Suprapubic skin (tissue), 4 donors: ENCODE data around the gene MIPOL1. TPM values are rescaled to one million over a fixed set of nuclear protein-coding genes. Genes with fewer than 3 reads are reported as not detected.
"Not testable (repeated sequence)": the region's sequence is repeated elsewhere in the genome, so short reads cannot be mapped to it uniquely, and the experiment has no call there.

ENCODE experiments used
- DNase-seq, 2 donors: peaks; one replicate each; pipeline ENCODE4 v3.0.0-alpha.2; 2019; ENCODE audit warnings: low spot score in 2 of 2
- H3K27ac ChIP-seq: fragments of 200-600 bp; sonication (generic); one replicate; pipeline ENCODE4 v1.5.1; 2019
- H3K27me3 ChIP-seq: fragments of 200-600 bp; sonication (generic); one replicate; pipeline ENCODE4 v1.5.1; 2019
- H3K36me3 ChIP-seq: fragments of 200-600 bp; sonication (generic); one replicate; pipeline ENCODE4 v1.5.1; 2019
- H3K4me1 ChIP-seq: fragments of 200-600 bp; sonication (generic); one replicate; pipeline ENCODE4 v1.5.1; 2019
- H3K4me3 ChIP-seq: fragments of 200-600 bp; sonication (generic); one replicate; pipeline ENCODE4 v1.5.1; 2019; ENCODE audit warnings: mild to moderate bottlenecking
- H3K9me3 ChIP-seq: fragments of 200-600 bp; sonication (generic); one replicate; pipeline ENCODE4 v1.5.1; 2019
- EP300 ChIP-seq: sonication (generic); formaldehyde crosslinking; IDR thresholded peaks from one replicate; pipeline ENCODE4 v1.6.1; 2017; ENCODE audit warnings: antibody characterized with exemption
- POLR2A ChIP-seq, 2 donors: fragments of 450-650 bp; IDR thresholded peaks; one replicate each; pipeline ENCODE4 v1.6.1; 2017; ENCODE audit warnings: antibody characterized with exemption in 2 of 2, mild to moderate bottlenecking in 2 of 2, moderate library complexity in 2 of 2
- POLR2AphosphoS5 ChIP-seq, 3 donors: sonication (generic); formaldehyde crosslinking; IDR thresholded peaks; one replicate each; pipeline ENCODE4 v1.6.1; 2017; ENCODE audit warnings: antibody characterized with exemption in 3 of 3
- WGBS: methylation state at CpG from one replicate; pipeline ENCODE4 v1.1.5; 2018; 5-methylcytosine and 5-hydroxymethylcytosine counted together
- total RNA-seq, 4 donors: library from RNA; depleted of rRNA; stranded (reverse); fragments of >200 nt; gene quantifications; one replicate each; pipeline ENCODE4 v1.1.0, GENCODE V29; 2016
- TF ChIP-seq, protein P1 (sequence below), 2 donors: fragments of 200-600 bp in 1 of 2; fragments of 450-650 bp in 1 of 2; sonication (generic) in 1 of 2; IDR thresholded peaks; one replicate each; pipeline ENCODE4 v1.5.1; 2016 to 2019; ENCODE audit warnings: antibody characterized with exemption in 2 of 2, mild to moderate bottlenecking in 1 of 2, moderate library complexity in 1 of 2

The MIPOL1 gene
- total RNA-seq, 4 donors from 2014 or later = 3.5 to 12.7 (median 7.6) TPM

DNA sequence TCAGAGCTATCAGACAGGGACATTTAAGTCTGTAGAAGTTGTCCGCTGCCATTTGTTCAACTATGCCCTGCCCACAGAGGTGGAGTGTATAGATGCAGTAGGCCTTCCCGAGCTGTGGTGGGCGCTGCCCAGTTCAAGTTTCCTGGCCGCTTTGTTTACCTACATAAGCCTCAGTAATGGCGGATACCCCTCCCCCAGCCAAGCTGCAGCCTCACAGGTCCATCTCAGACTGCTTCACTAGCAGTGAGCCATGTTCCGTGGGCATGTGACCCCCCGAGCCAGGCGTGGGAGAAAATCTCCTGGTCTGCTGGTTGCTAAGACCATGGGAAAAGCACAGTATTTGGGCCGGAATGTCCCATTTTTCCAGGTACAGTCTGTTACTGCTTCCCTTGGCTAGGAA, 165.9 kb downstream of the MIPOL1 start:
- Histone ChIP-seq H3K4me3 (no peak overlapping the region), H3K27ac (no peak overlapping the region), H3K9me3 (peaks cover 11% of the 10 kb centered on the region), H3K27me3 (no peaks in the 10 kb centered on the region), H3K4me1 (no peaks in the 10 kb centered on the region), H3K36me3 (no peaks in the 10 kb centered on the region)
- 94% methylated on average over 9 of the region's 9 CpGs for WGBS
- TF ChIP-seq, protein P1, sequence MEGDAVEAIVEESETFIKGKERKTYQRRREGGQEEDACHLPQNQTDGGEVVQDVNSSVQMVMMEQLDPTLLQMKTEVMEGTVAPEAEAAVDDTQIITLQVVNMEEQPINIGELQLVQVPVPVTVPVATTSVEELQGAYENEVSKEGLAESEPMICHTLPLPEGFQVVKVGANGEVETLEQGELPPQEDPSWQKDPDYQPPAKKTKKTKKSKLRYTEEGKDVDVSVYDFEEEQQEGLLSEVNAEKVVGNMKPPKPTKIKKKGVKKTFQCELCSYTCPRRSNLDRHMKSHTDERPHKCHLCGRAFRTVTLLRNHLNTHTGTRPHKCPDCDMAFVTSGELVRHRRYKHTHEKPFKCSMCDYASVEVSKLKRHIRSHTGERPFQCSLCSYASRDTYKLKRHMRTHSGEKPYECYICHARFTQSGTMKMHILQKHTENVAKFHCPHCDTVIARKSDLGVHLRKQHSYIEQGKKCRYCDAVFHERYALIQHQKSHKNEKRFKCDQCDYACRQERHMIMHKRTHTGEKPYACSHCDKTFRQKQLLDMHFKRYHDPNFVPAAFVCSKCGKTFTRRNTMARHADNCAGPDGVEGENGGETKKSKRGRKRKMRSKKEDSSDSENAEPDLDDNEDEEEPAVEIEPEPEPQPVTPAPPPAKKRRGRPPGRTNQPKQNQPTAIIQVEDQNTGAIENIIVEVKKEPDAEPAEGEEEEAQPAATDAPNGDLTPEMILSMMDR (IDR thresholded peaks at IDR 0.05) = no peak
- TF ChIP-seq POLR2A (IDR thresholded peaks at IDR 0.05) (no peak), EP300 (no peak), POLR2AphosphoS5 (IDR thresholded peaks at IDR 0.05) (no peak)
- no peak for DNase-seq

DNA sequence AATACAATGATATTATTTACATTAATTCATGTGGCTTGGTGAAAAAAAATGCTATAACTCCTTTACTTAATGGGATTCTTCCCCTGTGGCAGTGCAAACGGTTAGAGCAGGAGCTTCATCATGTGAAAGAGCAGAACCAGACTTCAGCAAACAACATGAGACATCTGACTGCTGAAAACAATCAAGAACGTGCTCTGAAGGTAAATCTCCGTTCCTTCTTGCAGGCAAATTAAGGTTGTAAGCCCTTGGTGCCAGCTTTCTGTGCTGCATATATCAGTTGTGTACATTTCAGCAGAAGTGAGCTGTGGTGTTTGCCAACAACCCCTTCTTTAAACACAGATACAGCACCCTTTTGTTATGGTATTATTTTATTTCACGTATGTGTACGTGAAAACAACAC, 171.7 kb downstream of the MIPOL1 start:
- Histone ChIP-seq H3K4me3 (no peak overlapping the region), H3K9me3 (peaks cover 4% of the 10 kb centered on the region), H3K36me3 (no peaks in the 10 kb centered on the region), H3K27ac (no peak overlapping the region), H3K4me1 (no peaks in the 10 kb centered on the region), H3K27me3 (no peaks in the 10 kb centered on the region)
- TF ChIP-seq POLR2AphosphoS5 (IDR thresholded peaks at IDR 0.05) (no peak), POLR2A (IDR thresholded peaks at IDR 0.05) (no peak), EP300 (no peak)
- TF ChIP-seq, protein P1 (IDR thresholded peaks at IDR 0.05) = no peak
- DNase-seq = no peak
- 60% methylated on average over 5 of the region's 5 CpGs for WGBS

DNA sequence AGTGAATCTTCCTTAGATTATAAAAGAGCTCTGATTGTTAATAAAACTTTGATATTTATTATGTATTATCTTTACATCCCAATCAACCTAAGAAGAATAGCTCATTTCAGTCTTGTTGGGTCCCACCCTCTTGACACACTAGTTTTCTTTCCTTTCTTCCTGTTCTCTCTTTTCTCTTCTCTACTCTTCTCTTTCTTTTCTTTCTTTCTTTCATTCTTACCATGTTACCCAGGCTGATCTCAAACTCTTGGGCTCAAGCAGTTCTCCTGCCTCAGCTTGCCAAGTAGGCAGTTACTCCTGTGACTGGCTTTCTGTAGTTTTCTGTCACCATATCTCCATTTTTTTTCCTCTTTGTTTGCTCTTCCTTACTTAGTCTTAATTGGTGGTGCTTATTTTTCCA, 177.8 kb downstream of the MIPOL1 start:
- DNase-seq = no peak
- Histone ChIP-seq H3K9me3 (no peaks in the 10 kb centered on the region), H3K36me3 (no peaks in the 10 kb centered on the region)

DNA sequence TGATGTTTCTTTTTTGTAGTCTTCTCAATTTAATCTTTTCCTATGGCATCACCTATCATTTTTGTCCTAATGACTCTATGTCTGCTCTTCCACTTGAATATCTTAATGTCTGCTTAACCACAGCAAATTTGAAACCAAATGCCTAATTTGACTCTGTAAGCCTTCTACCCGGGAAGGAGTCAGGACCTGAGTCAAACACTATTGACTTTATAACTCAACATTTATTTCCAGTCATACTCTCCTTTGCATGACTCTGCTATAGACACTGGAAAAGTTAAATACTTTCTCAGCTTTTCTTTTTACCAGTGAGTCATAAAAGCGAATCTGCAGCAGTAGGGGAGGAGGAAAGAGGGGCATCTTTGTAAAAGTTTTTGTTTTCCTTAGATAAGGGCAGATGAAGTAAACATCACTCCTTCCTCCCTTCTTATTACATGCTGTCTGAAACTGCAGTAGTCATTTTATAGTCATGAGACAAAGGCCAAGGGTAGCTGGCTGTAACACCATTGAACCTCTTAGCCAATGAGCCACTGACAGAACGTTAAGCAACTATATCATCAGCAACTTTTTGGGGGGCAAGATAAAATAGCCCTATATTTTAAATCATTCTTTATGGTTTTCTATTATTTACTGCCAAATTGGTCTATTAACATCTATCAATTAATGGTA, 179.3 kb downstream of the MIPOL1 start:
- no peaks in the 10 kb centered on the region for H3K4me1 ChIP-seq
- no peaks in the 10 kb centered on the region for H3K27me3 ChIP-seq
- no peak overlapping the region for H3K27ac ChIP-seq
- DNase-seq = no peak
- TF ChIP-seq POLR2AphosphoS5 (IDR thresholded peaks at IDR 0.05) = no peak
- TF ChIP-seq, protein P1 (IDR thresholded peaks at IDR 0.05) = no peak
- no peak for TF ChIP-seq EP300
- TF ChIP-seq POLR2A (IDR thresholded peaks at IDR 0.05) = no peak
- H3K36me3 ChIP-seq = no peaks in the 10 kb centered on the region
- H3K9me3 ChIP-seq = no peaks in the 10 kb centered on the region
- no peak overlapping the region for H3K4me3 ChIP-seq
- 87% methylated on average over 3 of the region's 3 CpGs for WGBS

More for the DNA sequence above, 177.8 kb downstream of the MIPOL1 start:
- TF ChIP-seq EP300 (no peak), POLR2AphosphoS5 (IDR thresholded peaks at IDR 0.05) (no peak), POLR2A (IDR thresholded peaks at IDR 0.05) (no peak)
- TF ChIP-seq, protein P1 (IDR thresholded peaks at IDR 0.05) = no peak
- no peak overlapping the region for H3K27ac ChIP-seq
- H3K4me3 ChIP-seq = no peak overlapping the region
- H3K27me3 ChIP-seq = no peaks in the 10 kb centered on the region
- no peaks in the 10 kb centered on the region for H3K4me1 ChIP-seq

DNA sequence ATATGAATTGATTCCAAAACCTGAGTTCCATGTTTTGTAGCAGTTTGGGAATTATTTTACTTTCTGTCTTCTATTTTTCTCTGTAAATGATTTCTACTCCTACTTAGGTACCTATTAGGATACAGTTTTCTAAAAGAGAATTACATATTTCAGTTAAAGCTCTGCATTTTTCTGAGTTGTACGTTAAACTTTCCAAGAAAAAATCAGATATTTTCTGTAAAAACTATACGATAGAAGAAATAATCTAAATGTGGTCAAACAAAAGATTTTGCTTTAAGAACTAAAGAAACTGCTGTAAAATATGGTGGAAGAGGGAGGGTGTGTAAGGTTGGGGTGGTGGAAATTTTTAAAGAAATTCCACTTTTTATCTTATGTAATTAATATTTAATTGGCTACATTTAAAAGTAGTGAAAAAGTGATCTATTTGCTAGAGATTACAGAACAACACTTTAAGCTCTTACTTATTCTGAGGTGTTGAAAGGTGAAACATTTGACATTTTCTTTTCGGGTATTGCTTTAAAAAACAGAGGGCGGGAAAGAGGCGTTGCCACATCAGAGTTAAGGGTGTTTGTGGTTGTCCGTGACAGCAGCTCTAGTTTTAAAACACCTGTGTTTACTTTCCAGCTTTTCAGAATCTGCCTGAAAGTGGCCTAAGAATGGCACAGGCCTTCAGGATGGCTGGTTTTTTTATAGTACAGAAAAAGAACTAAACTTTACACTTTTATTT, 187.3 kb downstream of the MIPOL1 start:
- Histone ChIP-seq H3K4me1 (no peaks in the 10 kb centered on the region), H3K9me3 (no peaks in the 10 kb centered on the region), H3K36me3 (no peaks in the 10 kb centered on the region), H3K27me3 (no peaks in the 10 kb centered on the region), H3K4me3 (no peak overlapping the region), H3K27ac (no peak overlapping the region)
- no peak for DNase-seq
- TF ChIP-seq POLR2A (IDR thresholded peaks at IDR 0.05) = no peak
- TF ChIP-seq EP300 = no peak
- WGBS = 76% methylated on average over 6 of the region's 6 CpGs

DNA sequence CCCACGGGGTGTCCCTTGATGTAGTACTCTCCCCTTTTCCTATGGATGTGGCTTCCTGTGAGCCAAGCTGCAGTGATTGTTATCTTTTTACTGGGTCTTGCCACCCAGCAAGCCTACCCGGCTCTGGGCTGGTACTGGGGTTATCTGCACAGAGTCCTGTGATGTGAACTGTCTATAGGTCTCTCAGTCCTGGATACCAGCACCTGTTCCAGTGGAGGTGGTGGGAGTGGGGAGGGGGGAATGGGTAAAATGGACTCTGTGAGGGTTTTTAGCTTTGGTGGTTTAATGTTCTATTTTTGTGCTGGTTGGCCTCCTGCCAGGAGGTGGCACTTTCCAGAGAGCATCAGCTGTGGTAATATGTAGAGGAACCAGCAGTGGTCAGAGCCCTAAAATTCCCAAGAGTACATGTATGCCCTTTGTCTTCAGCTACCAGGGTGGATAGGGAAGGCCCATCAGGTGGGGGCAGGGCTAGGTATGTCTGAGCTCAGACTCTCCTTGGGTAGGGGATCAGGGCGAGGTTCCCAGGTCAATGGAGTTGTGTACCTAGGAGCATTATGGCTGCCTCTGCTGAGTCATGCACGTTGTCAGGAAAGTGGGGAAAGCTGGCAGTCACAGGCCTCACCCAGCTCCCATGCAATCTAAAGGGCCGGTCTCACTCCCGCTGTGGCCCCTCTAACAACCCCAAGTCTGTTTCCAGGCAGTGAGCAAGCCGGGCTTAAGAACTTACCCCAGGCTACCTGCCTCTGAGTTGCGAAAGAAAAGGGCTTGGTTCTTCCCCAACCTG, 199.6 kb downstream of the MIPOL1 start:
- not testable (repeated sequence) for H3K27me3 ChIP-seq, DNase-seq, H3K9me3 ChIP-seq, H3K27ac ChIP-seq, H3K36me3 ChIP-seq, H3K4me3 ChIP-seq, H3K4me1 ChIP-seq
- WGBS = 83% methylated on average over 5 of the region's 8 CpGs
